Thyroid gland (tissue), 4 donors: ENCODE results near the gene NDUFV3.

Source experiments
- CTCF ChIP-seq, 6 experiments: fragments of 200-600 bp in 3 of 6; fragments of 450-650 bp in 3 of 6; sonication (generic) in 3 of 6; IDR thresholded peaks; one replicate each; pipeline ENCODE4 v1.5.1; 2016 to 2019; ENCODE audit warnings: antibody characterized with exemption in 6 of 6, mild to moderate bottlenecking in 2 of 6, inconsistent platforms in 1 of 6, moderate library complexity in 1 of 6
- POLR2A ChIP-seq, 2 donors: fragments of 450-650 bp; IDR thresholded peaks; one replicate each; pipeline ENCODE4 v1.6.1; 2017; ENCODE audit warnings: antibody characterized with exemption in 2 of 2, mild to moderate bottlenecking in 2 of 2, moderate library complexity in 1 of 2

GRCh38 chr21:42853621-42854020 lies 39.5 kb upstream of the NDUFV3 start:
- TF ChIP-seq POLR2A (IDR thresholded peaks at IDR 0.05) (no peak), CTCF (IDR thresholded peaks at IDR 0.05) (no peak)
